Hepatocyte (in vitro differentiated cells): Measurements from ENCODE around the gene STPG1.

Source experiments
- EZH2 ChIP-seq: fragments of 200-600 bp; sonication (generic); IDR thresholded peaks from 2 replicates; pipeline ENCODE4 v1.6.1; 2016; ENCODE audit warnings: antibody characterized with exemption, mild to moderate bottlenecking, borderline replicate concordance
- EZH2phosphoT487 ChIP-seq: fragments of 200-600 bp; sonication (generic); IDR thresholded peaks from one replicate; pipeline ENCODE4 v1.6.1; 2018; ENCODE audit warnings: antibody characterized with exemption, mild to moderate bottlenecking, low read depth, moderate library complexity; ENCODE audit not compliant: unreplicated experiment, severe bottlenecking
- TF ChIP-seq, protein P1 (sequence below): fragments of 200-600 bp; sonication (generic); IDR thresholded peaks from 2 replicates; pipeline ENCODE4 v1.5.1; 2016; ENCODE audit warnings: antibody characterized with exemption, mild to moderate bottlenecking; ENCODE audit not compliant: poor library complexity

DNA sequence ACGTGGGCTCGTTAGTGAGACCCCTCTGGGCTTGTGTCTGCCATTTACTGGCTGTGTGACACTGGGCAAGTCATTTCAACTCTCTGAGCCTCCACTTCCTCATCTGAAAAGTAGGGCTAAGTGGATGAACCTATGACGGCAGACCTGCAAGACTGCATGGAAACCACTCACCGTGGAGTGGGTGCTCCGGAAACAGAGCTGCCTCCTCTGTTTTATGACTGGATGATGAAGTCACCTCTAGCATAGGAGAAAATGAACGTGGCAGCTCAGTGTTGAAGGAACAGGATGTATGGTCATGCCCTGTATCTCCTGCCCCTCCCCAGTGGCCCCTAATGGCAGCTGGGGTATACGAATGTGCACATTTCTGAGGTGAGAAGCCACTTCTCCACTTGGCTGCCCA is 40.5 kb downstream of the STPG1 start:
- TF ChIP-seq EZH2phosphoT487 (no peak), EZH2 (no peak)
- TF ChIP-seq, protein P1, sequence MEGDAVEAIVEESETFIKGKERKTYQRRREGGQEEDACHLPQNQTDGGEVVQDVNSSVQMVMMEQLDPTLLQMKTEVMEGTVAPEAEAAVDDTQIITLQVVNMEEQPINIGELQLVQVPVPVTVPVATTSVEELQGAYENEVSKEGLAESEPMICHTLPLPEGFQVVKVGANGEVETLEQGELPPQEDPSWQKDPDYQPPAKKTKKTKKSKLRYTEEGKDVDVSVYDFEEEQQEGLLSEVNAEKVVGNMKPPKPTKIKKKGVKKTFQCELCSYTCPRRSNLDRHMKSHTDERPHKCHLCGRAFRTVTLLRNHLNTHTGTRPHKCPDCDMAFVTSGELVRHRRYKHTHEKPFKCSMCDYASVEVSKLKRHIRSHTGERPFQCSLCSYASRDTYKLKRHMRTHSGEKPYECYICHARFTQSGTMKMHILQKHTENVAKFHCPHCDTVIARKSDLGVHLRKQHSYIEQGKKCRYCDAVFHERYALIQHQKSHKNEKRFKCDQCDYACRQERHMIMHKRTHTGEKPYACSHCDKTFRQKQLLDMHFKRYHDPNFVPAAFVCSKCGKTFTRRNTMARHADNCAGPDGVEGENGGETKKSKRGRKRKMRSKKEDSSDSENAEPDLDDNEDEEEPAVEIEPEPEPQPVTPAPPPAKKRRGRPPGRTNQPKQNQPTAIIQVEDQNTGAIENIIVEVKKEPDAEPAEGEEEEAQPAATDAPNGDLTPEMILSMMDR, result no peak
